Activated T-helper 1 cell treated with Interleukin-2 at 50 U/mL for 16 hours (primary cell): ENCODE results near the gene PNMA6A.
"Not testable (repeated sequence)": the region's sequence is repeated elsewhere in the genome, so short reads cannot be mapped to it uniquely, and the experiment has no call there.

Source experiments
- DNase-seq: peaks from one replicate; pipeline ENCODE4 v3.0.0-alpha.2; 2020; ENCODE audit warnings: low read depth

PNMA6A gene

GRCh38 chrX:153075366-153075765 is 3.1 kb downstream of the PNMA6A start:
- no peak for DNase-seq

- not testable (repeated sequence) for DNase-seq
Observed at GRCh38 chrX:153077437-153078135, 5.3 kb downstream of the PNMA6A start.

GRCh38 chrX:153083238-153083923 is 11.1 kb downstream of the PNMA6A start:
- not testable (repeated sequence) for DNase-seq

- no peak for DNase-seq
Observed at GRCh38 chrX:153102418-153102817, 30.2 kb downstream of the PNMA6A start.

GRCh38 chrX:153104959-153105358 is 32.7 kb downstream of the PNMA6A start:
- DNase-seq = not testable (repeated sequence)

GRCh38 chrX:153106092-153106801 is 34.0 kb downstream of the PNMA6A start:
- DNase-seq = not testable (repeated sequence)

GRCh38 chrX:153110735-153111134 is 38.5 kb downstream of the PNMA6A start:
- DNase-seq = not testable (repeated sequence)

GRCh38 chrX:153113851-153114250 is 41.6 kb downstream of the PNMA6A start:
- DNase-seq = not testable (repeated sequence)

- DNase-seq = not testable (repeated sequence)
Observed at GRCh38 chrX:153117754-153118153, 45.5 kb downstream of the PNMA6A start.

GRCh38 chrX:153120230-153120629 is 48.0 kb downstream of the PNMA6A start:
- not testable (repeated sequence) for DNase-seq

- not testable (repeated sequence) for DNase-seq
Observed at GRCh38 chrX:153123468-153123867, 51.2 kb downstream of the PNMA6A start.
